ENCODE data around the gene OGDH. TPM values are rescaled to one million over a fixed set of nuclear protein-coding genes. Genes with fewer than 3 reads are reported as not detected.

Gene OGDH
- total and polyA plus RNA-seq, 2 of the 4 experiments (the other 2 are of a cell fraction), result 47.4 to 56.5 TPM

GRCh38 chr7:44650242-44650641 lies 43.8 kb downstream of the OGDH start:
- in situ Hi-C loops (cut with MboI; ENCODE audit: low sequenced_read_pairs), result no loop called here
- Histone ChIP-seq H3K36me3 (ENCODE audit: control insufficient read depth, insufficient read depth, low read length) (peaks cover 8% of the 10 kb centered on the region), H2BK20ac (ENCODE audit: low read depth, low read length) (no peak overlapping the region), H3K14ac (replicated peaks; ENCODE audit: low read depth, low read length) (no peak overlapping the region), H3K4me3 (ENCODE audit: insufficient read depth, low read depth, low read length) (no peak overlapping the region), H4K20me1 (ENCODE audit: insufficient read depth, low read length) (no peaks in the 10 kb centered on the region), H3K9me1 (ENCODE audit: insufficient read depth, low read length) (peaks cover 5% of the 10 kb centered on the region; the same call in 1 of the 2 replicates), H3K18ac (ENCODE audit: low read depth, low read length) (no peak overlapping the region), H2BK120ac (ENCODE audit: low read depth, low read length) (no peak overlapping the region), H3K4me1 (ENCODE audit: control insufficient read depth, insufficient read depth, low read length) (no peaks in the 10 kb centered on the region), H3K27me3 (ENCODE audit: control insufficient read depth, insufficient read depth, low read length) (no peaks in the 10 kb centered on the region), H2BK5ac (ENCODE audit: low read depth, low read length, poor library complexity, severe bottlenecking) (no peak overlapping the region), H4K8ac (ENCODE audit: low read depth in 2 of 2, low read length in 2 of 2) (no peak overlapping the region), H3K4ac (ENCODE audit: low read depth, low read length) (no peak overlapping the region), H2AK9ac (replicated peaks; ENCODE audit: low read depth, low read length, poor library complexity) (no peak overlapping the region), H3K56ac (ENCODE audit: extremely low read depth, insufficient read depth, low read length) (no peak overlapping the region), H4K5ac (ENCODE audit: low read depth, low read length) (no peak overlapping the region), H3K9ac (ENCODE audit: low read depth, low read length) (no peak overlapping the region), H2BK15ac (ENCODE audit: low read depth, low read length) (no peak overlapping the region), H2AK5ac (ENCODE audit: low read depth, low read length) (no peak overlapping the region), H3K79me1 (ENCODE audit: low read depth in 1 of 2, low read length in 2 of 2) (peaks cover 0 to 15% of the 10 kb centered on the region in 2 experiments; a peak in 2 of 4 replicates), H3K27ac (ENCODE audit: insufficient read depth, low read length) (no peak overlapping the region), H3K4me2 (ENCODE audit: low read depth, low read length) (no peak overlapping the region), H2AFZ (replicated peaks; ENCODE audit: low read length, poor library complexity) (no peak overlapping the region), H3K9me3 (ENCODE audit: control insufficient read depth, insufficient read depth, low read length) (no peaks in the 10 kb centered on the region), H3K23ac (ENCODE audit: low read depth, low read length) (no peak overlapping the region), H4K91ac (ENCODE audit: insufficient read depth, low read depth, low read length) (no peak overlapping the region)
- DNase-seq (no peak), ATAC-seq (ENCODE audit: low read depth) (no peak)
- CTCF ChIA-PET, result no interaction called here
- intact Hi-C loops (cut with micrococcal nuclease), result no loop called here
- POLR2A ChIA-PET (ENCODE audit: unreplicated experiment), result no interaction called here
- TF ChIP-seq RCOR1 (IDR thresholded peaks at IDR 0.05; ENCODE audit: insufficient replicate concordance, low read length) (no peak), RFX5 (IDR thresholded peaks at IDR 0.05; ENCODE audit: low read depth, low read length) (no peak), SMC3 (IDR thresholded peaks at IDR 0.05; ENCODE audit: low read depth, low read length) (no peak), NFE2L2 (IDR thresholded peaks at IDR 0.05; ENCODE audit: low read depth, low read length) (no peak), MXI1 (IDR thresholded peaks at IDR 0.05; ENCODE audit: borderline replicate concordance, low read depth, low read length) (no peak), BHLHE40 (IDR thresholded peaks at IDR 0.05; ENCODE audit: low read depth, low read length) (no peak), CEBPB (IDR thresholded peaks at IDR 0.05; ENCODE audit: low read depth, low read length) (no peak), MAZ (IDR thresholded peaks at IDR 0.05; ENCODE audit: borderline replicate concordance, low read depth, low read length) (no peak), MAFK (IDR thresholded peaks at IDR 0.05; ENCODE audit: low read depth, low read length) (no peak), RAD21 (IDR thresholded peaks at IDR 0.05; ENCODE audit: low read length) (no peak), POLR2A (IDR thresholded peaks at IDR 0.05; ENCODE audit: low read depth, low read length) (no peak), CHD1 (IDR thresholded peaks at IDR 0.05; ENCODE audit: low read depth, low read length) (no peak), FOS (IDR thresholded peaks at IDR 0.05; ENCODE audit: low read depth, low read length) (no peak), CTCF (conservative IDR thresholded peaks at IDR 0.05; ENCODE audit: low read depth, low read length) (no peak), USF2 (IDR thresholded peaks at IDR 0.05; ENCODE audit: low read depth, low read length) (no peak)
- TF ChIP-seq, protein P1, sequence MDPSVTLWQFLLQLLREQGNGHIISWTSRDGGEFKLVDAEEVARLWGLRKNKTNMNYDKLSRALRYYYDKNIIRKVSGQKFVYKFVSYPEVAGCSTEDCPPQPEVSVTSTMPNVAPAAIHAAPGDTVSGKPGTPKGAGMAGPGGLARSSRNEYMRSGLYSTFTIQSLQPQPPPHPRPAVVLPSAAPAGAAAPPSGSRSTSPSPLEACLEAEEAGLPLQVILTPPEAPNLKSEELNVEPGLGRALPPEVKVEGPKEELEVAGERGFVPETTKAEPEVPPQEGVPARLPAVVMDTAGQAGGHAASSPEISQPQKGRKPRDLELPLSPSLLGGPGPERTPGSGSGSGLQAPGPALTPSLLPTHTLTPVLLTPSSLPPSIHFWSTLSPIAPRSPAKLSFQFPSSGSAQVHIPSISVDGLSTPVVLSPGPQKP (IDR thresholded peaks at IDR 0.05; ENCODE audit: borderline replicate concordance, low read depth, low read length), result no peak
- dilution Hi-C loops (cut with HindIII; ENCODE audit: low sequenced_read_pairs, unreplicated experiment), result no loop called here
- no TSS peak for BruUV-seq (replicated peaks)
- WGBS, 2 experiments (ENCODE audit: extremely low coverage in 2 of 2, insufficient read length in 1 of 2), result 100% methylated on average over 2 of the region's 4 CpGs; no CpG with 5 or more reads in 1 of the 2 experiments

Data from IMR-90 (cell line).